GM12878 (cell line): ENCODE data around the gene COL15A1.

ENCODE experiments used
- CHD2 ChIP-seq: IDR thresholded peaks from 2 replicates; pipeline ENCODE4 v1.6.1; 2011; ENCODE audit warnings: low read depth, low read length, improper control_type of control experiment, borderline replicate concordance
- CHD4 ChIP-seq: fragments of 200-600 bp; sonication (generic); IDR thresholded peaks from 2 replicates; pipeline ENCODE4 v1.6.1; 2016; ENCODE audit warnings: mild to moderate bottlenecking
- CTCF ChIP-seq, 3 experiments: IDR thresholded peaks in 2 of 3; conservative IDR thresholded peaks in 1 of 3; 2 replicates each; pipeline ENCODE4 v1.5.1; 2011; ENCODE audit warnings: low read depth in 3 of 3, low read length in 3 of 3, mild to moderate bottlenecking in 3 of 3, control low read depth in 2 of 3, moderate library complexity in 2 of 3, inconsistent platforms in 1 of 3, mixed read lengths in 1 of 3; ENCODE audit not compliant: control insufficient read depth in 2 of 3, insufficient read depth in 1 of 3; ENCODE audit errors: extremely low read depth in 1 of 3
- EP300 ChIP-seq, 2 experiments: fragments of 150-350 bp in 1 of 2; IDR thresholded peaks; 2 replicates each; pipeline ENCODE4 v1.6.1; 2011 to 2012; ENCODE audit warnings: low read depth in 2 of 2, low read length in 2 of 2, borderline replicate concordance in 1 of 2, improper control_type of control experiment in 1 of 2, inconsistent platforms in 1 of 2; ENCODE audit not compliant: control insufficient read depth in 1 of 2
- JUNB ChIP-seq: IDR thresholded peaks from 2 replicates; pipeline ENCODE4 v1.6.1; 2016; ENCODE audit warnings: antibody characterized with exemption, mild to moderate bottlenecking
- RFX5 ChIP-seq: IDR thresholded peaks from 2 replicates; pipeline ENCODE4 v1.6.1; 2011; ENCODE audit warnings: low read depth, low read length, improper control_type of control experiment
- RUNX3 ChIP-seq: IDR thresholded peaks from 2 replicates; pipeline ENCODE4 v1.6.1; 2012; ENCODE audit warnings: low read length, inconsistent platforms
- SRF ChIP-seq, 2 experiments: IDR thresholded peaks; 2 replicates each; pipeline ENCODE4 v1.6.1; 2011; ENCODE audit warnings: low read depth in 2 of 2, low read length in 2 of 2, mild to moderate bottlenecking in 1 of 2, moderate library complexity in 1 of 2
- TAF1 ChIP-seq: IDR thresholded peaks from 2 replicates; pipeline ENCODE4 v1.6.1; 2011; ENCODE audit warnings: mild to moderate bottlenecking, low read depth, low read length, borderline replicate concordance
- ZNF274 ChIP-seq: IDR thresholded peaks from one replicate; pipeline ENCODE4 v1.8.0; 2011; ENCODE audit not compliant: insufficient read length, insufficient read depth
- TF ChIP-seq, protein P1 (sequence below): IDR thresholded peaks from 2 replicates; pipeline ENCODE4 v1.6.1; 2011; ENCODE audit warnings: low read depth, low read length, improper control_type of control experiment, borderline replicate concordance

DNA sequence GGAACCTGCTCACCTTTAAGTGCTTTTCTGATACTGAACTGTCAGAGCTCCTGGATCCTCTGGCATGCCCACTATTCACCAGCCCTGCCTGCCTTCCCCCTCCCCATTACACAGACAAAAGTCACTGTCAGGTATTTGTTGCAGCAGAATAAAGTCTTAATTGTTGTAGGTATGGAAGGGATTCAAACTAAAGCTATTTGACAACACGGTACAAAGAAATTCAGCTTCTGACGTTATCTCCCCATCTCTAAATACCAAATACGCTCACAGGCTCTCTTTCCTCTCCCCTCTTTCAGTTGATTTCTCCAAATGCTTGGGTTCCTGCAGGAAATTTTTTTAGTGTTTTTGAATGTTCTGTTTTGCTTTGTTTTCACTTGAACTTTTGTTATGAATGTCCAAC is 151.9 kb downstream of the COL15A1 start:
- TF ChIP-seq CTCF (IDR thresholded peaks at IDR 0.05 in 2 of 3, conservative IDR thresholded peaks at IDR 0.05 in 1 of 3; ENCODE audit: control insufficient read depth in 2 of 3, extremely low read depth in 1 of 3, insufficient read depth in 1 of 3, low read depth in 3 of 3, low read length in 3 of 3) (no peak), ZNF274 (no peak), CHD4 (no peak), JUNB (no peak), TAF1 (no peak), EP300 (IDR thresholded peaks at IDR 0.05; ENCODE audit: borderline replicate concordance in 1 of 2, control insufficient read depth in 1 of 2, low read depth in 2 of 2, low read length in 2 of 2) (no peak), RUNX3 (no peak), RFX5 (no peak), SRF (IDR thresholded peaks at IDR 0.05; ENCODE audit: low read depth in 2 of 2, low read length in 2 of 2) (no peak), CHD2 (no peak)
- TF ChIP-seq, protein P1, sequence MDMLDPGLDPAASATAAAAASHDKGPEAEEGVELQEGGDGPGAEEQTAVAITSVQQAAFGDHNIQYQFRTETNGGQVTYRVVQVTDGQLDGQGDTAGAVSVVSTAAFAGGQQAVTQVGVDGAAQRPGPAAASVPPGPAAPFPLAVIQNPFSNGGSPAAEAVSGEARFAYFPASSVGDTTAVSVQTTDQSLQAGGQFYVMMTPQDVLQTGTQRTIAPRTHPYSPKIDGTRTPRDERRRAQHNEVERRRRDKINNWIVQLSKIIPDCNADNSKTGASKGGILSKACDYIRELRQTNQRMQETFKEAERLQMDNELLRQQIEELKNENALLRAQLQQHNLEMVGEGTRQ = no peak
